ENCODE data around the gene IFNGR1.

IFNGR1 gene

GRCh38 chr6:137149035-137149393 is 70.2 kb downstream of the IFNGR1 start:
- no peak for DNase-seq (ENCODE audit: low spot score)
- in situ Hi-C loops (cut with MboI; ENCODE audit: low pct_unique_long_range_greater_than_20kb, low sequenced_read_pairs, unreplicated experiment) = no loop called here
- no peak for TF ChIP-seq CTCF (IDR thresholded peaks at IDR 0.05; ENCODE audit: extremely low read depth, insufficient read depth, missing control alignments)

- in situ Hi-C loops (cut with MboI; ENCODE audit: low pct_unique_long_range_greater_than_20kb, low sequenced_read_pairs, unreplicated experiment) = no loop called here
- TF ChIP-seq CTCF (IDR thresholded peaks at IDR 0.05; ENCODE audit: extremely low read depth, insufficient read depth, missing control alignments) = no peak
- DNase-seq (ENCODE audit: low spot score) = no peak
Observed at GRCh38 chr6:137148306-137149034, 70.7 kb downstream of the IFNGR1 start.
